Subcutaneous abdominal adipose tissue (tissue), 5 donors: ENCODE results near the gene CTSG.

Experiments used
- H3K27ac ChIP-seq: one replicate; pipeline ENCODE4 v1.7.0; 2013; ENCODE audit warnings: low read depth, mild to moderate bottlenecking, inconsistent platforms, low read length, moderate library complexity
- H3K27me3 ChIP-seq, 5 donors: one replicate each; pipeline ENCODE4 v1.7.0; 2013; ENCODE audit warnings: low read length in 5 of 5, inconsistent platforms in 1 of 5; ENCODE audit not compliant: control insufficient read depth in 5 of 5, insufficient read depth in 4 of 5
- H3K36me3 ChIP-seq, 5 donors: one replicate each; pipeline ENCODE4 v1.7.0; 2013; ENCODE audit warnings: low read length in 5 of 5; ENCODE audit not compliant: control insufficient read depth in 5 of 5, insufficient read depth in 5 of 5
- H3K4me1 ChIP-seq, 5 donors: one replicate each; pipeline ENCODE4 v1.7.0; 2013; ENCODE audit warnings: low read length in 5 of 5, mild to moderate bottlenecking in 3 of 5, moderate library complexity in 1 of 5; ENCODE audit not compliant: control insufficient read depth in 5 of 5, insufficient read depth in 5 of 5
- H3K4me3 ChIP-seq, 5 donors: one replicate each; pipeline ENCODE4 v1.7.0; 2013; ENCODE audit warnings: low read length in 5 of 5, low read depth in 1 of 5
- H3K9ac ChIP-seq, 5 donors: one replicate each; pipeline ENCODE4 v1.7.0; 2013; ENCODE audit warnings: low read length in 5 of 5, mild to moderate bottlenecking in 4 of 5, moderate library complexity in 3 of 5
- H3K9me3 ChIP-seq, 5 donors: one replicate each; pipeline ENCODE4 v1.7.0; 2013; ENCODE audit warnings: low read length in 5 of 5; ENCODE audit not compliant: control insufficient read depth in 5 of 5
- donor health status: healthy.
- donor health status: healthy.
- donor health status: healthy.
- donor health status: healthy.
- donor health status: healthy.

Gene CTSG

GRCh38 chr14:24576182-24576581, at the start of gene CTSG:
CTSG (minus strand) TSS chr14:24576250; CDS start chr14:24576223, 27 bp downstream.
- H3K4me3 ChIP-seq, result no peak within 1 kb of the TSS
- H3K4me1 ChIP-seq, result peaks cover 0 to 4% (median 0%) of the 10 kb centered on the region in 5 donors
- no peak within 1 kb of the TSS for H3K9ac ChIP-seq
- H3K9me3 ChIP-seq, result no peaks in the 10 kb centered on the region
- H3K36me3 ChIP-seq, result no peaks in the 10 kb centered on the region
- H3K27me3 ChIP-seq, result peaks cover 0 to 4% (median 0%) of the 10 kb centered on the region in 5 donors
- H3K27ac ChIP-seq, result no peak within 1 kb of the TSS

GRCh38 chr14:24613747-24614146, 37.7 kb upstream of the CTSG start:
- H3K4me1 ChIP-seq, result no peaks in the 10 kb centered on the region
- no peak overlapping the region for H3K9ac ChIP-seq
- H3K9me3 ChIP-seq, result no peaks in the 10 kb centered on the region
- no peak overlapping the region for H3K4me3 ChIP-seq
- no peaks in the 10 kb centered on the region for H3K27me3 ChIP-seq
- no peak overlapping the region for H3K27ac ChIP-seq
- H3K36me3 ChIP-seq, result no peaks in the 10 kb centered on the region

GRCh38 chr14:24613241-24613640, 37.2 kb upstream of the CTSG start:
- Histone ChIP-seq H3K9ac (no peak overlapping the region), H3K4me3 (no peak overlapping the region), H3K4me1 (no peaks in the 10 kb centered on the region), H3K27me3 (no peaks in the 10 kb centered on the region), H3K9me3 (no peaks in the 10 kb centered on the region), H3K27ac (no peak overlapping the region), H3K36me3 (no peaks in the 10 kb centered on the region)

- H3K4me1 ChIP-seq, result no peaks in the 10 kb centered on the region
- H3K4me3 ChIP-seq, result no peak overlapping the region
These were observed 36.1 kb upstream of the CTSG start for GRCh38 chr14:24612196-24612595.

GRCh38 chr14:24609655-24610344, 33.8 kb upstream of the CTSG start, which contains the start of gene GZMH:
GZMH (minus strand) TSS chr14:24609685; CDS start chr14:24609613, 72 bp downstream.
- no peak within 1 kb of the TSS for H3K9ac ChIP-seq
- H3K27me3 ChIP-seq, result no peaks in the 10 kb centered on the region
- H3K27ac ChIP-seq, result no peak within 1 kb of the TSS
- H3K9me3 ChIP-seq, result no peaks in the 10 kb centered on the region
- H3K4me1 ChIP-seq, result no peaks in the 10 kb centered on the region
- H3K36me3 ChIP-seq, result no peaks in the 10 kb centered on the region
- no peak within 1 kb of the TSS for H3K4me3 ChIP-seq

More at GRCh38 chr14:24612196-24612595, 36.1 kb upstream of the CTSG start:
- Histone ChIP-seq H3K9me3 (no peaks in the 10 kb centered on the region), H3K27ac (no peak overlapping the region), H3K9ac (no peak overlapping the region), H3K36me3 (no peaks in the 10 kb centered on the region), H3K27me3 (no peaks in the 10 kb centered on the region)

- Histone ChIP-seq H3K4me1 (no peaks in the 10 kb centered on the region), H3K4me3 (no peak overlapping the region), H3K27ac (no peak overlapping the region), H3K27me3 (no peaks in the 10 kb centered on the region), H3K9ac (no peak overlapping the region), H3K9me3 (no peaks in the 10 kb centered on the region), H3K36me3 (no peaks in the 10 kb centered on the region)
These were observed 31.8 kb upstream of the CTSG start for GRCh38 chr14:24607635-24608514.

- Histone ChIP-seq H3K9me3 (no peaks in the 10 kb centered on the region), H3K9ac (no peak overlapping the region), H3K27ac (no peak overlapping the region), H3K4me3 (no peak overlapping the region), H3K4me1 (no peaks in the 10 kb centered on the region), H3K27me3 (no peaks in the 10 kb centered on the region), H3K36me3 (no peaks in the 10 kb centered on the region)
These were observed 31.0 kb upstream of the CTSG start for GRCh38 chr14:24607081-24607480.

GRCh38 chr14:24606297-24606696, 30.2 kb upstream of the CTSG start:
- Histone ChIP-seq H3K36me3 (no peaks in the 10 kb centered on the region), H3K4me1 (no peaks in the 10 kb centered on the region), H3K9me3 (no peaks in the 10 kb centered on the region), H3K9ac (no peak overlapping the region), H3K27me3 (no peaks in the 10 kb centered on the region), H3K27ac (no peak overlapping the region), H3K4me3 (no peak overlapping the region)

- Histone ChIP-seq H3K36me3 (no peaks in the 10 kb centered on the region), H3K4me1 (no peaks in the 10 kb centered on the region), H3K4me3 (no peak overlapping the region), H3K9me3 (no peaks in the 10 kb centered on the region), H3K9ac (no peak overlapping the region), H3K27me3 (peaks cover 0 to 2% (median 0%) of the 10 kb centered on the region in 5 donors), H3K27ac (no peak overlapping the region)
These were observed 29.6 kb upstream of the CTSG start for GRCh38 chr14:24605435-24606190.
